ENCODE measurements around the gene BCAR1.
A peak's percentile ranks its signal among the peaks of the same experiment; 100 is the strongest.

BCAR1 gene

GRCh38 chr16:75193730-75194444 is 57.5 kb downstream of the BCAR1 start:
- H3K36me3 ChIP-seq (ENCODE audit: insufficient read depth, insufficient read length, low read length) = no peaks in the 10 kb centered on the region
- TF ChIP-seq YY1 (IDR thresholded peaks at IDR 0.05; ENCODE audit: insufficient read depth, insufficient read length) (no peak), ZNF274 (IDR thresholded peaks at IDR 0.05; ENCODE audit: low read depth, low read length) (0 out of 2 replicates have a peak, but pooled peaks have one; percentile 42), SUZ12 (IDR thresholded peaks at IDR 0.05; ENCODE audit: extremely low read depth, insufficient read depth, insufficient read length) (no peak)
- peaks cover 2% of the 10 kb centered on the region for H3K4me1 ChIP-seq (ENCODE audit: insufficient read depth, insufficient read length)
- H3K27me3 ChIP-seq (ENCODE audit: insufficient read depth, insufficient read length) = no peaks in the 10 kb centered on the region
- no peak for DNase-seq (ENCODE audit: low read depth, low spot score)
- H3K4me3 ChIP-seq (ENCODE audit: insufficient read length, low read depth) = no peak overlapping the region
- H3K9ac ChIP-seq (ENCODE audit: insufficient read length, low read depth) = no peak overlapping the region
- peaks cover 7% of the 10 kb centered on the region; the same call in 1 of the 2 replicates for H3K9me3 ChIP-seq (ENCODE audit: insufficient read depth, low read length)

- H3K4me1 ChIP-seq (ENCODE audit: insufficient read depth, insufficient read length) = peaks cover 2% of the 10 kb centered on the region
- peaks cover 7% of the 10 kb centered on the region; the same call in 1 of the 2 replicates for H3K9me3 ChIP-seq (ENCODE audit: insufficient read depth, low read length)
- DNase-seq (ENCODE audit: low read depth, low spot score) = no peak
- H3K4me3 ChIP-seq (ENCODE audit: insufficient read length, low read depth) = no peak overlapping the region
- H3K36me3 ChIP-seq (ENCODE audit: insufficient read depth, insufficient read length, low read length) = no peaks in the 10 kb centered on the region
- no peaks in the 10 kb centered on the region for H3K27me3 ChIP-seq (ENCODE audit: insufficient read depth, insufficient read length)
- no peak overlapping the region for H3K9ac ChIP-seq (ENCODE audit: insufficient read length, low read depth)
- TF ChIP-seq ZNF274 (IDR thresholded peaks at IDR 0.05; ENCODE audit: low read depth, low read length) = no peak
- TF ChIP-seq SUZ12 (IDR thresholded peaks at IDR 0.05; ENCODE audit: extremely low read depth, insufficient read depth, insufficient read length) = no peak
- no peak for TF ChIP-seq YY1 (IDR thresholded peaks at IDR 0.05; ENCODE audit: insufficient read depth, insufficient read length)
These were observed 58.2 kb downstream of the BCAR1 start for GRCh38 chr16:75193265-75193650.

GRCh38 chr16:75192606-75193264 is 58.7 kb downstream of the BCAR1 start:
- no peak for DNase-seq (ENCODE audit: low read depth, low spot score)
- TF ChIP-seq SUZ12 (IDR thresholded peaks at IDR 0.05; ENCODE audit: extremely low read depth, insufficient read depth, insufficient read length) (no peak), ZNF274 (IDR thresholded peaks at IDR 0.05; ENCODE audit: low read depth, low read length) (no peak), YY1 (IDR thresholded peaks at IDR 0.05; ENCODE audit: insufficient read depth, insufficient read length) (no peak)
- H3K9ac ChIP-seq (ENCODE audit: insufficient read length, low read depth) = no peak overlapping the region
- no peak overlapping the region for H3K4me3 ChIP-seq (ENCODE audit: insufficient read length, low read depth)
- H3K27me3 ChIP-seq (ENCODE audit: insufficient read depth, insufficient read length) = no peaks in the 10 kb centered on the region
- H3K4me1 ChIP-seq (ENCODE audit: insufficient read depth, insufficient read length) = no peaks in the 10 kb centered on the region
- H3K36me3 ChIP-seq (ENCODE audit: insufficient read depth, insufficient read length, low read length) = no peaks in the 10 kb centered on the region
- peaks cover 7% of the 10 kb centered on the region; the same call in 1 of the 2 replicates for H3K9me3 ChIP-seq (ENCODE audit: insufficient read depth, low read length)

GRCh38 chr16:75189638-75190245 is 61.7 kb downstream of the BCAR1 start:
- H3K4me1 ChIP-seq (ENCODE audit: insufficient read depth, insufficient read length) = no peaks in the 10 kb centered on the region
- H3K9me3 ChIP-seq (ENCODE audit: insufficient read depth, low read length) = peaks cover 7% of the 10 kb centered on the region; the same call in 1 of the 2 replicates
- DNase-seq (ENCODE audit: low read depth, low spot score) = no peak
- no peak overlapping the region for H3K9ac ChIP-seq (ENCODE audit: insufficient read length, low read depth)
- H3K4me3 ChIP-seq (ENCODE audit: insufficient read length, low read depth) = no peak overlapping the region
- no peaks in the 10 kb centered on the region for H3K36me3 ChIP-seq (ENCODE audit: insufficient read depth, insufficient read length, low read length)
- no peak for TF ChIP-seq ZNF274 (IDR thresholded peaks at IDR 0.05; ENCODE audit: low read depth, low read length)
- no peak for TF ChIP-seq SUZ12 (IDR thresholded peaks at IDR 0.05; ENCODE audit: extremely low read depth, insufficient read depth, insufficient read length)
- no peak for TF ChIP-seq YY1 (IDR thresholded peaks at IDR 0.05; ENCODE audit: insufficient read depth, insufficient read length)
- H3K27me3 ChIP-seq (ENCODE audit: insufficient read depth, insufficient read length) = no peaks in the 10 kb centered on the region

- Histone ChIP-seq H3K9me3 (ENCODE audit: insufficient read depth, low read length) (peaks cover 1% of the 10 kb centered on the region; the same call in 1 of the 2 replicates), H3K36me3 (ENCODE audit: insufficient read depth, insufficient read length, low read length) (no peaks in the 10 kb centered on the region), H3K27me3 (ENCODE audit: insufficient read depth, insufficient read length) (no peaks in the 10 kb centered on the region), H3K4me1 (ENCODE audit: insufficient read depth, insufficient read length) (no peaks in the 10 kb centered on the region), H3K4me3 (ENCODE audit: insufficient read length, low read depth) (no peak overlapping the region), H3K9ac (ENCODE audit: insufficient read length, low read depth) (no peak overlapping the region)
- no peak for DNase-seq (ENCODE audit: low read depth, low spot score)
- TF ChIP-seq YY1 (IDR thresholded peaks at IDR 0.05; ENCODE audit: insufficient read depth, insufficient read length) (no peak), SUZ12 (IDR thresholded peaks at IDR 0.05; ENCODE audit: extremely low read depth, insufficient read depth, insufficient read length) (no peak), ZNF274 (IDR thresholded peaks at IDR 0.05; ENCODE audit: low read depth, low read length) (no peak)
These were observed 62.5 kb downstream of the BCAR1 start for GRCh38 chr16:75188832-75189477.

GRCh38 chr16:75181630-75182029 is 69.8 kb downstream of the BCAR1 start:
- TF ChIP-seq SUZ12 (IDR thresholded peaks at IDR 0.05; ENCODE audit: extremely low read depth, insufficient read depth, insufficient read length) (no peak), ZNF274 (IDR thresholded peaks at IDR 0.05; ENCODE audit: low read depth, low read length) (no peak), YY1 (IDR thresholded peaks at IDR 0.05; ENCODE audit: insufficient read depth, insufficient read length) (no peak)
- Histone ChIP-seq H3K4me1 (ENCODE audit: insufficient read depth, insufficient read length) (no peaks in the 10 kb centered on the region), H3K9me3 (ENCODE audit: insufficient read depth, low read length) (peaks cover 16% of the 10 kb centered on the region), H3K27me3 (ENCODE audit: insufficient read depth, insufficient read length) (no peaks in the 10 kb centered on the region), H3K36me3 (ENCODE audit: insufficient read depth, insufficient read length, low read length) (no peaks in the 10 kb centered on the region), H3K4me3 (ENCODE audit: insufficient read length, low read depth) (no peak overlapping the region), H3K9ac (ENCODE audit: insufficient read length, low read depth) (no peak overlapping the region)
- no peak for DNase-seq (ENCODE audit: low read depth, low spot score)

Data from NT2/D1 (cell line).